HG02642 (cell line): ENCODE data around the gene ENPP1.

Experiments
- ATAC-seq: cut with Tn5 transposase; IDR thresholded peaks from one replicate; pipeline ENCODE4 v1.9.1; 2021; ENCODE audit warnings: mild to moderate bottlenecking; ENCODE audit not compliant: unreplicated experiment, poor library complexity

ENPP1 gene

GRCh38 chr6:131782764-131783163 is 25.1 kb upstream of the ENPP1 start:
- ATAC-seq, result no peak

DNA sequence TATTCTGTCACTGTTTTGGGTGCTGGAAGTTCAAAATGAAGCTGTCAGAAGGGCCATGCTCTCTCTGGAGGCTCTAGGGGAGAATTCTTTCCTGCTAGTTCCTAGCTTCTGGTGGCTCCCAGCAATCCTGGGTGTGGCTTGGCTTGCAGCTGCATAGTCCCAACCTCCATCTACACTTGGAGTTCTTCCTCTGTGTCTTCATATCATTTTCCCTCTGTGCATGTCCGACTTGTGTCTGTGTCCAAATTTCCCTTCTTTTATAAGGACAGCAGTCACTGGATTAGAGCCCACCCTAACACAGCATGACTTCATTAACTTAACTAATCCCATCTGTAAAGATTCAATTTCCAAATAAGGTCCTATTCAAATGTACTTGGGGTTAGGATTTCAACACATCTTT is 23.3 kb upstream of the ENPP1 start:
- no peak for ATAC-seq

DNA sequence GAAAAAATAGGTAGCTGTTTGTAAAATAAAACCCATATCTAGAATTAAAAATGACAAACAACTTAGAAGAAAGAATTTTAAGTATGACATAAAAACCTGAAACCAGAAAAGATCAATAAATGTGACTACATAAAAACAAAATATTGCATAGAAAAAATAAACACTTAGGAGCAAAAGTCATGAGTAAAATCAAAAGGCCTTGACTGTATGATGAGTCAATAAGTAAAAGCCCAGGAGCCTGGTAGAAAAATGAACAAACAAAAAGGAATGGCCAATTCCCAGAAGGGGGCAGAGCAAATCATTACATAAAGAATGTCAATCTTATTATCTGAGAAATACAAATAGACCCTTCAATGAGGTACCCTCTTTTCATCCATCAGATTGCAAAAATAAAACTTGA is 20.7 kb upstream of the ENPP1 start:
- ATAC-seq, result no peak

DNA sequence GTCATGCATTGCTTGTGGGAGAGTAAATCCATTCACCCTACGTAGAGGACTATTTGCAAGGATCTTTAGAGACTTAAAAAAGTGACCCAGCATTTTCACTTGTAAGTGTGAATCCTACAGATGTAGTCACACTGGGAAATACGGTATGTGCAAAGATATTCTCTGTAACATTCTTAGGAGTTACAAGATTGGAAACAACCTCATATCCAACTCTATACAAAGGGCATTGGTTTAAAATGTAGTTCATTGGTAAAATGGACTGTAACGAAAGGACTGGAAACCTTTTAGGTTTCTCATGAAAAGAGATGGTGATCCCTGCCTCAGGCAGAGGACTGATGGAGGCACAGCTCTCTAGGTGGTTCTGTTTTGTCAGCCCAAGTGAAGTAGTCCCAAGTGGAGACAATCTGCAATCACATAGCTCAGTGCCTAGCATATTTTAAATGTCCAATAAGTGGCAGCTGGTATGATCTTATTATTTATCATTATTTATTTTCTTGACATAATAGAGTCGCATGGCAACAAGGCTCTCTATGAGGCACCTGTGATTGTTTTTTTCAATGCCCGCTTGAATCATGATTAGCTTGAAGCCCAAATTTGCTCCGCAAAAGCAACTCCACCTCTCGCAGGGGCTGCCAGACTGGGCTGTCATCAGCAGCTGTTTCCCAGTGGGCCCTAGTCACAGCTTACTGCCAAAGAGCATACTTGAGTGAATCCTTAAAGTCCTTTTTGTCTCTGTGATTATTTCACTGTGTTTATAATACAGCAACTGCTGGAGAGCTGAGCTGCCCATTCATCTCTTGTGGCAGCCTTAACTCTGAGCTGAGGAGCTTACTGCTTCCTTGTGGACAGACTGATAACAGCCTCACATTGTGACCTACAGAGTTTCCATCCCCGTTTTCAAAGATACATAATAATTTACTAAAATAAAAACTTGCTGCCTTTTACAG is 19.8 kb upstream of the ENPP1 start:
- no peak for ATAC-seq

GRCh38 chr6:131789219-131789618 is 18.6 kb upstream of the ENPP1 start:
- no peak for ATAC-seq

DNA sequence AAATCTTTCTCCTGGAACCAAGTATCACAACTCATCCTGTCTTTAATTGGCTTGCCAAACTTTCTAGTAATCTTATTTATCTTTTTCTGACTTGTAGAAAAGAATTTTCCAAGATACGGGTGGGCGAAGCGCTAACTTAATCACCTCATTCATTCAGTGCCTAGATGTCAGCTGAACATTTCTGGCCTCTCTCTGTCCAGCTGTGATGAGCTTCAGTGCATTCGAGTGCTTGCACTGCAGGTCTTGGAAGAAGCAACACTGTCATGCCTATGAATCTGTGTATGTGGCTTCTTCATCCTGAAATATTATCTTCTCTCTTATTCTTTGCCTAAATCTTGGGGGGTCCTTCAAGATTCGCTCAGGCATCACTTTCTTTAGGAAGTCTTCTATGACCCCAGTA is 16.3 kb upstream of the ENPP1 start:
- ATAC-seq, result no peak

DNA sequence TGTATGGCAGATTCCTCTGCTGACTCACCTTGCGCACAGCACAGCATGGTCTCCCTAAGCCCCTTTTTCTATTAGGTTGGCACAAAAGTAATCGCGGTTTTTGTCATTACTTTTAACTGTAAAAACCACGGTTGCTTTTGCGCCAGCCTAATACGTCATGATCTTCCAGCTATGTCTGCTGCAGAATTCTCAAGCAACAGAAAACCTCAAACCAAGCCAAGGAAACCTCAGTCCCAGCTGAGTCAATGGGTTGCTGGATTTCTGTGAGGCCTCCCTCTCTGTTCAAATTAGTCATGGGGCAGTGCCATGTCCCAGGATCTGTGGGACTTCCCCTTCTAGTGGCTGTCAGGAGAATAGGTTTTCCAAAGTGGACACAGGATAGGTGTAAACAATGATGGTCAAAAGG is 15.7 kb upstream of the ENPP1 start:
- no peak for ATAC-seq

- no peak for ATAC-seq
Observed at GRCh38 chr6:131795366-131795765, 12.5 kb upstream of the ENPP1 start.

- ATAC-seq, result no peak
Observed at GRCh38 chr6:131802347-131802746, 5.5 kb upstream of the ENPP1 start.

GRCh38 chr6:131803007-131803769 is 4.6 kb upstream of the ENPP1 start:
- ATAC-seq, result no peak

DNA sequence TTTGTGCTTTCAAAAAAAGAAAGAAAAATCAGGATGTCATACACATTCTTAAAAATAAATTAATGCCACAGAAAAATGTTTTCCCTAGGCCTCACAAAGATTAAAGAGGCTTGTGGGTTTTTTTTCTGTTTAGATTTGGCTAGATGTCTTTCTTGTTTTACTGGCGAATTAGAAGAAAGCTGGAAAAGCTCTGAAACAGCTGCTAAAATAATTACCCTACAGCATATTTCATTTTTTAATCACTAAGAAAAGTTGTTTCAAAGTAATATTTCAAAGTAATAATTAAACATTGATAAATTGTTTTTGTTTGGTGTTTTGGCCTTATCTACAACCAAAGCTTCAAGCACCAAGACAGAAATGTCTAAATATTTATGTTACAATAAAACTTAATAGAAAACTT is 3.7 kb upstream of the ENPP1 start:
- no peak for ATAC-seq

GRCh38 chr6:131807321-131807643 is 538 bp upstream of the ENPP1 start:
- no peak for ATAC-seq

- no peak for ATAC-seq
Observed at GRCh38 chr6:131808460-131809269, 845 bp downstream of the ENPP1 start.

DNA sequence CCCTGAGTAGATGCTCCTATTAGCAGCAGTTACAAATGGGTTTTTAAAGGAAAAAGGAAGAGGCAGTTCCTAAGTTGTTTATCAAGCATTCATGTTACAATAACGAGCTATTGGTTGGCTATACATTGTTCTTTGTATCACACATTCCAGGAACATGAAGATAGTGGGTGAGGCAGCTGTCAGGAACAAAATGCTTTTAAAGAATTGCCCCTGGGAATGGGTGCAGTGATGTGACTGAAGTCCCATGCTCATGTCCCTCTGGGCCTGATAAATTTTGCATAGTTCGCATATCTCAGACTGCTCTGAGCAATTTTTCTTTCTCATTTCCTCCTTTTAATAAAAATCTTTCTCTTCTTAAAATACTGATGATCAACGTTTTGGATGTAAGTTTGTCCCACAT is 3.7 kb downstream of the ENPP1 start:
- no peak for ATAC-seq

DNA sequence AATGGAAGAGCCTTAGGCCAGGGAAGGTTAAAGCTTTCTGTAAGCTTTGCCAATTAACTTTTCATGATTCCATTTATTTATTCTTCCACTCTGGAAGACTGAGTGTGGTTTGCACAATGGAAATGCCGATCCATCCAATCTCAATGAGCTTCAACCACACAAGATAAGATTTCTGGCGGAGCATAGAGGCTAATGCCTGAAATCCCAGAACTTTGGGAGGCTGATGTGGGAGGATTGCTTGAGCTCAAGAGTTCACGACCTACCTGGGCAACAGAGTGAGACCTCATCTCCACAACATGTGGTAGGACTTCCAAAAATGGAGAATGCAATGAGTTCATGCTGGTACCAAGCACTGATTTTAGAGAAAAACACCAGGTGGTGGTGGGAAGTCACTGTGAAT is 6.2 kb downstream of the ENPP1 start:
- ATAC-seq, result no peak

DNA sequence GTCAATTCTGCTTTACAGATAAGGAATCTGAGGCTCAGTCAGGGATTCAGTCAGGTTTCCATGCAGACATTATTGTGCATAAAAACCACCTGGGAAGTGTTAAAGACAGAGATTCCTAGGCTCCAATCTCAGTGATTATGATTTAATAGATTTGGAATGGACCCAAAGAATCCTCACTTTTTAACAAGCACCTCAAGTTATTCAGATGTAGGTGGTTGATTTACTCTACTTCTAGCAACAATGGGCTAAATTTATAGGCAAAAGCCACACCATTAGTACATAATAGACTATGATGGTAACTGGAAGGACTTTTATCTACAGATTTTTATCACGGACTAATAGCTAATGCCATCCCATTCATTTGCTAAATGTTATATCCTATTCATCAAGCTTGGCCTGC is 9.0 kb downstream of the ENPP1 start:
- no peak for ATAC-seq

GRCh38 chr6:131819572-131820124 is 11.8 kb downstream of the ENPP1 start:
- no peak for ATAC-seq

DNA sequence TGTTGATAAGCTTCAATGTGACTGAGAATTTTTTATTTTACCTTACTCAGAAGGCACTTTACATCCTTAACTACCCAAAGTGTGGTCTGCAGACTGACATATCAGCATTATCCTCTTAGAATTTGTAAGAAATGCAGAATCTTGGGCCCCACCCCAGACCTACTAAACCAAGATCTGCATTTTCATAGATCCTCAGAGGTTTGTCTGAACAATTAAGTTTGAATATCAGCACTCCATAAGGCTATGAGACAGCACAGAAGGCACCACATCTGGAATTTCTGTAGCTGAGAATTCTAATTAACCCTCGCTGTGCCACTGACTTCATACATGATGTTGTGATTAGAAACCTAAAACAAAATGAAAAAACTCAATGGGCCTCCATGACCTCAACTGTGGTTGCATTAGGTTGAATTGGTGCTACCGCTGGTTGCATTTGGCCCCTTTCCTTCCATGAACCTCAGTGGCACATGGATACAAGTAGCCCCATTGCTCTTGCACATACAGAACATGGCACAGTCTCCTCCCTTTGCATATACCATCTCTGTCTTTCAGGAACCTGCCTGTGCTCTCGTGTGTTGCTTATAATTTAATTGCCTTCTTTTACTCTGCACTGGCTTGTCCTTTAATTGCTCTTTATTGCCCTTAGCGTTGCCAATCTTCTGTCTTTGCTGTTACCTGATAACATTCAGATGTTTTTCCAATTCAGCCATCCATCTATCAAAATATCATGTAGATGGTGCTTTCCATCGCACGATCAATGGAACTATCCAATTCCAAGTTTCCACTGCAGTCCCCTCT is 13.4 kb downstream of the ENPP1 start:
- no peak for ATAC-seq

DNA sequence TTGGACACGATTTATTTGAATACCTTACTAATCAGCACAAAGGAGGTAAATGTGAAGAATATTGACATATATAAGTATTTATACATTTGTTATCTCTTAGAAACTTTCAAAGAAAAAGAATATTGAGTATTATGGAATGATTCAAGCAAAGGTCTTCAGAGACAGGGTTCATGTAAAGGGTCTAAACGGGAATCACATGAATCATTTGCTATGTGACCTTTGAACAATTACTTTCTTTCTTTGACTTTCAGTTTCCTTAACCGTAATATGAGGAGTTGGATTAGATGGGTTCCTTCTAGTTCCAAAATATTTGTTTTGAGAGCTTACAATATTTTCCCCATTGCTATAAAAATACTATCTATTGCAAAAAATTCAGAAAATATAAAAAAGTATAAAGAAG is 14.3 kb downstream of the ENPP1 start:
- no peak for ATAC-seq
